NT2/D1 (cell line): ENCODE measurements around the gene VN1R5.

Experiments
- DNase-seq: peaks from one replicate; pipeline ENCODE4 v3.0.0-alpha.2; 2011; ENCODE audit warnings: low read depth, low spot score
- H3K27me3 ChIP-seq: 2 replicates; pipeline ENCODE4 v1.6.0; 2011; ENCODE audit warnings: mild to moderate bottlenecking; ENCODE audit not compliant: insufficient read length, insufficient read depth
- H3K36me3 ChIP-seq: 2 replicates; pipeline ENCODE4 v1.6.1; 2011; ENCODE audit warnings: mild to moderate bottlenecking, low read length, mixed read lengths; ENCODE audit not compliant: insufficient read depth, insufficient read length
- H3K4me1 ChIP-seq: 2 replicates; pipeline ENCODE4 v1.5.1; 2011; ENCODE audit not compliant: insufficient read depth, insufficient read length
- H3K4me3 ChIP-seq: 2 replicates; pipeline ENCODE4 v1.5.1; 2011; ENCODE audit warnings: low read depth; ENCODE audit not compliant: insufficient read length
- H3K9ac ChIP-seq: 2 replicates; pipeline ENCODE4 v1.6.0; 2011; ENCODE audit warnings: low read depth; ENCODE audit not compliant: insufficient read length
- H3K9me3 ChIP-seq: 2 replicates; pipeline ENCODE4 v1.5.1; 2011; ENCODE audit warnings: mild to moderate bottlenecking, low read length; ENCODE audit not compliant: insufficient read depth
- SUZ12 ChIP-seq: IDR thresholded peaks from 2 replicates; pipeline ENCODE4 v1.6.1; 2011; ENCODE audit not compliant: insufficient read length, insufficient read depth; ENCODE audit errors: extremely low read depth
- YY1 ChIP-seq: IDR thresholded peaks from 2 replicates; pipeline ENCODE4 v1.6.1; 2011; ENCODE audit not compliant: insufficient read length, insufficient read depth
- ZNF274 ChIP-seq: IDR thresholded peaks from 2 replicates; pipeline ENCODE4 v1.6.1; 2011; ENCODE audit warnings: mild to moderate bottlenecking, low read depth, low read length

Gene VN1R5

GRCh38 chr1:247296599-247297180 lies 40.8 kb downstream of the VN1R5 start:
- no peaks in the 10 kb centered on the region for H3K27me3 ChIP-seq
- H3K9me3 ChIP-seq = peaks cover 20% of the 10 kb centered on the region; the same call in 1 of the 2 replicates
- TF ChIP-seq YY1 = no peak
- no peak for TF ChIP-seq ZNF274
- TF ChIP-seq SUZ12 = no peak
- H3K36me3 ChIP-seq = peaks cover 38% of the 10 kb centered on the region
- no peak overlapping the region for H3K9ac ChIP-seq
- H3K4me3 ChIP-seq = no peak overlapping the region
- no peak for DNase-seq
- H3K4me1 ChIP-seq = peaks cover 30% of the 10 kb centered on the region

- Histone ChIP-seq H3K4me1 (peaks cover 30% of the 10 kb centered on the region), H3K9me3 (peaks cover 20% of the 10 kb centered on the region; the same call in 1 of the 2 replicates), H3K9ac (peak overlapping the region; percentile 17), H3K36me3 (peaks cover 46% of the 10 kb centered on the region), H3K27me3 (no peaks in the 10 kb centered on the region), H3K4me3 (no peak overlapping the region)
- TF ChIP-seq YY1 = no peak
- TF ChIP-seq ZNF274 = no peak
- TF ChIP-seq SUZ12 = no peak
- no peak for DNase-seq
Measured at GRCh38 chr1:247297263-247298123, 41.6 kb downstream of the VN1R5 start.

GRCh38 chr1:247298124-247298481 lies 42.2 kb downstream of the VN1R5 start:
- H3K4me1 ChIP-seq = peaks cover 30% of the 10 kb centered on the region
- no peak overlapping the region for H3K4me3 ChIP-seq
- H3K36me3 ChIP-seq = peaks cover 52% of the 10 kb centered on the region
- H3K9ac ChIP-seq = no peak overlapping the region
- H3K9me3 ChIP-seq = peaks cover 20% of the 10 kb centered on the region; the same call in 1 of the 2 replicates
- TF ChIP-seq YY1 (no peak), ZNF274 (no peak), SUZ12 (no peak)
- H3K27me3 ChIP-seq = no peaks in the 10 kb centered on the region
- no peak for DNase-seq

- Histone ChIP-seq H3K4me3 (no peak overlapping the region), H3K9ac (no peak overlapping the region), H3K27me3 (no peaks in the 10 kb centered on the region), H3K9me3 (peaks cover 20% of the 10 kb centered on the region; the same call in 1 of the 2 replicates), H3K36me3 (peaks cover 58% of the 10 kb centered on the region), H3K4me1 (peaks cover 28% of the 10 kb centered on the region)
- DNase-seq = no peak
- TF ChIP-seq YY1 = no peak
Measured at GRCh38 chr1:247298701-247299100, 42.8 kb downstream of the VN1R5 start.

GRCh38 chr1:247299723-247300381 lies 44.0 kb downstream of the VN1R5 start:
- Histone ChIP-seq H3K9me3 (peaks cover 20% of the 10 kb centered on the region; the same call in 1 of the 2 replicates), H3K9ac (no peak overlapping the region), H3K36me3 (peaks cover 68% of the 10 kb centered on the region), H3K4me1 (peaks cover 21% of the 10 kb centered on the region), H3K4me3 (no peak overlapping the region), H3K27me3 (no peaks in the 10 kb centered on the region)
- no peak for DNase-seq
- TF ChIP-seq YY1 = no peak
- no peak for TF ChIP-seq ZNF274
- no peak for TF ChIP-seq SUZ12

- TF ChIP-seq SUZ12 (no peak), ZNF274 (no peak), YY1 (no peak)
- no peak for DNase-seq
- H3K9ac ChIP-seq = no peak overlapping the region
- peaks cover 20% of the 10 kb centered on the region for H3K4me1 ChIP-seq
- H3K9me3 ChIP-seq = peaks cover 20% of the 10 kb centered on the region; the same call in 1 of the 2 replicates
- no peak overlapping the region for H3K4me3 ChIP-seq
- H3K27me3 ChIP-seq = no peaks in the 10 kb centered on the region
- H3K36me3 ChIP-seq = peaks cover 76% of the 10 kb centered on the region
Measured at GRCh38 chr1:247300491-247301175, 44.8 kb downstream of the VN1R5 start.

- Histone ChIP-seq H3K4me3 (no peak overlapping the region), H3K9ac (no peak overlapping the region), H3K9me3 (peaks cover 17% of the 10 kb centered on the region; the same call in 1 of the 2 replicates), H3K36me3 (peaks cover 77% of the 10 kb centered on the region), H3K27me3 (no peaks in the 10 kb centered on the region), H3K4me1 (peaks cover 18% of the 10 kb centered on the region)
- TF ChIP-seq YY1 (no peak), ZNF274 (no peak), SUZ12 (no peak)
- DNase-seq = no peak
Measured at GRCh38 chr1:247301176-247301540, 45.3 kb downstream of the VN1R5 start.
